Activated CD4-positive, alpha-beta T cell treated with anti-CD3 and anti-CD28 coated beads for 4 hours (primary cell): ENCODE measurements around the gene MYO7A.

Source experiments
- DNase-seq, 2 donors: peaks; one replicate each; pipeline ENCODE4 v3.0.0-alpha.2; 2020

MYO7A gene

GRCh38 chr11:77127920-77128691 lies at the start of gene MYO7A:
Gene MYO7A (plus strand): TSS chr11:77128246. CDS start chr11:77130635, 2,389 bp downstream.
- no peak for DNase-seq

- no peak for DNase-seq
These were observed 48.4 kb upstream of the MYO7A start for GRCh38 chr11:77079666-77080065.

- DNase-seq, result no peak
These were observed 47.3 kb upstream of the MYO7A start for GRCh38 chr11:77080643-77081210.

- no peak for DNase-seq
These were observed 46.6 kb upstream of the MYO7A start for GRCh38 chr11:77081381-77081851.

- DNase-seq, result no peak
These were observed 45.8 kb upstream of the MYO7A start for GRCh38 chr11:77081976-77082836.

GRCh38 chr11:77082838-77083565 lies 45.0 kb upstream of the MYO7A start:
- peak; percentile 29 to 30 for DNase-seq

- DNase-seq, result no peak
These were observed 44.3 kb upstream of the MYO7A start for GRCh38 chr11:77083566-77084245.

GRCh38 chr11:77084581-77085191 lies 43.4 kb upstream of the MYO7A start:
- DNase-seq, result no peak

GRCh38 chr11:77085652-77086051 lies 42.4 kb upstream of the MYO7A start:
- no peak for DNase-seq

GRCh38 chr11:77086521-77087472 lies 41.2 kb upstream of the MYO7A start:
- DNase-seq, result no peak

- no peak for DNase-seq
These were observed 40.3 kb upstream of the MYO7A start for GRCh38 chr11:77087723-77088225.

GRCh38 chr11:77088236-77089003 lies 39.6 kb upstream of the MYO7A start:
- DNase-seq, result no peak

GRCh38 chr11:77089004-77089545 lies 39.0 kb upstream of the MYO7A start:
- no peak for DNase-seq

GRCh38 chr11:77090046-77090372 lies 38.0 kb upstream of the MYO7A start:
- DNase-seq, result no peak

- no peak for DNase-seq
These were observed 37.5 kb upstream of the MYO7A start for GRCh38 chr11:77090373-77091111.

GRCh38 chr11:77091146-77091940 lies 36.7 kb upstream of the MYO7A start:
- peak; percentile 66 to 76 for DNase-seq

GRCh38 chr11:77092382-77092781 lies 35.7 kb upstream of the MYO7A start:
- no peak for DNase-seq
